D341Med (cell line): ENCODE results near the gene EXO1.
"Not testable (repeated sequence)": the region's sequence is repeated elsewhere in the genome, so short reads cannot be mapped to it uniquely, and the experiment has no call there.

Experiments
- DNase-seq: peaks from one replicate; pipeline ENCODE4 v3.0.0; 2012; ENCODE audit warnings: low spot score

The EXO1 gene

DNA sequence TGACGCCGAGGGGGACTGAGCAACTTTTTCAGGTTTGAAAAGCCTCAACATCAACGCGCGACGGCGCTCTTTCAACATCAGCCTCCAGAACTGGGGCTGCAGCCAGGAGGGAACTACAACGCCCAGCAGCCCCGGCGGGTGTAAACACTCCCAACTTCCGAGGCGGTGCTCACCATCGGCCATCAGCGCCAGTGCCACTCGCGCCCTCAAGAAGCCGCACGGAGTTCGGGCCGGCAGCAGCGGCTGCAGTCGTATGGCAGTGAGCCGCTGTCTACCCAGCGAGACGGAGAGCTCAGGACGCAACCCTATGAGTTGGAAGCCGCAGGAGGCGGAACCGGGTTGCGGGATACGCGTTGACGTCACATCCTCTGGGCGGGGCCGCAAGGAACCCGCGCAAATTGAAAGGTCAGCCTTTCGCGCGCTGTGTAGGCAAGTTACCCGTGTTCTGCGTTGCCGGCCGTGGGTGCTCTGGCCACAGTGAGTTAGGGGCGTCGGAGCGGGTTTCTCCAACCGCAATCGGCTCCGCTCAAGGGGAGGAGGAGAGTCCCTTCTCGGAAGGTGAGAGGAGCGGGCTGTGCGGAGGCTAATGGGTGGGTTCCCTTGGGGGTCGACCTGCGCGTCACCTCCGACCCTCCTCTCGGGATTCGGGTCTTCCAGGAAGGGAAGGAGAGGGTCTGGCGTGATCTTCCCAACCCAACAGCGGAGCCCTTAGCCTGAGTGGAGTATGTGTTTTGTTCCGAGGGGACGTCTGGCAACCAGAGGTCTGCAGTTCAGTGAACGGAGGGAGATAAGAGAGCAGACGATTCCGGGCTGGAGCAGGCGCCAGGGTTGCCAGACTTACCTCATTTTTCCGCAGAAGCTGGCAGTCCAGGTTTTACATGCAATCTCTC, at the start of gene EXO1:
Gene EXO1, plus strand, starts transcription at position 409 of the 890 bp plus-strand sequence. CDS start 2,222 bp downstream, outside the sequence.
- peak; percentile 96 for DNase-seq

DNA sequence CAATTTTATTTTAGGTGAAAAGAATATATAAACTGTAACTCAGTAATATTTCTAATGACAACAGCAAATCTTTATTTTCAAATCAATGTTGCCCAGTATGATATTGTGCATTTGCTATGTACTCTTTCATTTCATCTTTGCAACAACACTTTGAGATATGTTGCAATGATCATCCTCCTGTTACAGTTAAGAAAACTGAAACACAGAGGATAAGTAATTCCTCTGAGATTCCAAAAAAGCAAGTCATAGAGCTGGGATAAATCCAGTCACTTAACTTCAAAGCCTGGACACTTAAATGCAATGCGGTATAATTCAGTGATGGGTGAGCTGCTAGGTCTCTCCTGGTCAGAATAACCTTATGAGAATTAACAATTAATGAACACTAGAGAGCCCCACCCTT, 48.6 kb upstream of the EXO1 start:
- no peak for DNase-seq

DNA sequence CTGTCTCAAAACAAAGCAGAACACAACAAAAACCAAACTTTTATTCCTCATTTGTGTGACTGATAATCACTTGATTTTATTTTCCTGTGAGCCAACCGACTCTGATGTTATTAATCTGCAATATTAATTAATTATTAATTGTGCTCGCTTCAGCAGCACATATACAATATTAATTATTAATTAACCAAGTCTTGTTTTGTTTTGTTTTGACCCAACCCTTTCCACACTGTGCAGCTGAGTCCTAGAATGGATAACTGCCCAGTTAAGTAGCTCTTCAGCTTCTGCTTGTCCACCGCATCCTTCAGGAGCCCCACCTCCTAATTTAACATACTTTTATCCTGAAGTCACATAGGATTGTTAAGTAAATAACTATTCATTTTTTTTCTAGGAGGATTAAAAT, 47.4 kb upstream of the EXO1 start:
- no peak for DNase-seq

DNA sequence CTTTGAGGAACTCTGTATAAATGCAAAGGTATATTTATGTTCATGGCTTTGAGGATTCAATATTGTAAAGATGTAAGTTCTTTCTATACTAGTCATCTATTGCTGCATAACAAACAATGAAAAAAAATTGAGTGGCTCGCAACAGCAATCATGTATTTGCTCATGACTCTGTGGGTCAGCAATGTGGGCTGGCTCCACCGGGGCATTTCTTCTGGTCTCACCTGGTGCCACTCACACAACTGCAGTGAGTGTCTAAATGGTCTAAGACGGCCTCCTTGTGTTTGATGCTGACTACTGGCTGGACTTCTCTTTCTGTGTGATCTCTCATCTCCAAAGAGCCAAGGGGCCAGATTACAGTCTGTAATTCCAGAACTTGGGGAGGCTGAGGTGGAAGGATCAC, 45.1 kb upstream of the EXO1 start:
- DNase-seq = no peak

DNA sequence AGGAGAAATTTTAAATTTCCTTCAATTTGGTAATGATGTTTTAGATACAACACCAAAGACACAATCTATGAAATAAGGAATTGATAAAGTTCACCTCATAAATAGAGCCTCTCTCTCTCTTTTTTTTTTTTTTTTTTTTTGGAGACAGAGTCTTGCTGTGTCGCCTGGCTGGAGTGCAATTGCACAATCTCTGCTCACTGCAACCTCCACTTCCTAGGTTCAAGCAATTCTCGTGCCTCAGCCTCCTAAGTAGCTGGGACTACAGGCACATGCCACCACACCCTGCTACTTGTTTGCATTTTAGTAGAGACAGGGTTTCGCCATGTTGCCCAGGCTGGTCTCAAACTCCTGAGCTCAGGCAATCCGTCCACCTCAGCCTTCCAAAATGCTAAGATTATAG, 43.3 kb upstream of the EXO1 start:
- not testable (repeated sequence) for DNase-seq

DNA sequence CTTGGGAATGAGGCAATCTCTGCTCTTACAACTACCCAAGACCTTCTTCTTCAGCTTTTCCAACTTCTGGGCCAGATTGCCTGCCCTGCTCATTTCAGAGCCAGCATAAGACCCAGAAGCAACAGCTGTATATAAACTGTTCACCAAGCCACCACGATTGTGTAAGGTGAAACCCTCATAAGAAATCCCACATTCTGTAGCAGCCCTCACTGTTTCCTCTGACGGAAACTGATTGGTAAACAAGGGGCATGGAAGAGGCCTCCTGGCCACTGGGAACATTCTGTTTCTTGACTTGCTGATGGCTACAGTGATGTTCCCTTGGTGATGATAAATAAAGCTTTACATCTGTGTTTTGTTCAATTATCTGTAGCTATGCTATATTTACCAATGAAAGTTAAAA, 39.7 kb upstream of the EXO1 start:
- no peak for DNase-seq

DNA sequence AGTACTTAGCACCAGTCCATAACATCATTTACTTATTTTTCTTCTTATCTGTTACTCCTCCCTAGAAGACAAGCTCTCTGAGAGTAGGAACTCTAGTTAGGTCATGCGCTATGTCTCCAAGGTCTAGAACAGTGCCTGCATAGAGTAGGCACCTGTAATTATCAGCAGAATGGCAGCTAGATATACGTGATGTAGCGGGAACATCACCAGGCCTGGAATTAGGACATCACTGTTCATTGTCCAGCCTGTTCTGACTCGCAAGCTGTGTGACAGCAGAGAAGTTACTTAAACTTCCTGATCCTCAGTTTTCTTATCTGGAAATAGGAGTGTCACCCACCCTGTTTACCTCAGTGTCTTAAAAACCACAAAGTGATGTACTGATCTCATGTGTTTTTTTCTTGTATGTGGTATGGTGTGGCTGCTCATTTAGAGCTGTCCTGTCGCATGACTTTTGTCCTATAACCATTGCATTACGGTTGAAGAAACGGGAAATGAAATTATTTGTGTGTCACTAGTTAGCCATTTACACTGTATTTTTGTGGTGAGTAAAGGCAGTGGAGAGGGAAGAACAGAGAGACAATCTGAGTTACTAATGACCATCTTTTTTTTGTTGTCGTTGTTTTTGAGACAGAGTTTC, 37.1 kb upstream of the EXO1 start:
- no peak for DNase-seq

DNA sequence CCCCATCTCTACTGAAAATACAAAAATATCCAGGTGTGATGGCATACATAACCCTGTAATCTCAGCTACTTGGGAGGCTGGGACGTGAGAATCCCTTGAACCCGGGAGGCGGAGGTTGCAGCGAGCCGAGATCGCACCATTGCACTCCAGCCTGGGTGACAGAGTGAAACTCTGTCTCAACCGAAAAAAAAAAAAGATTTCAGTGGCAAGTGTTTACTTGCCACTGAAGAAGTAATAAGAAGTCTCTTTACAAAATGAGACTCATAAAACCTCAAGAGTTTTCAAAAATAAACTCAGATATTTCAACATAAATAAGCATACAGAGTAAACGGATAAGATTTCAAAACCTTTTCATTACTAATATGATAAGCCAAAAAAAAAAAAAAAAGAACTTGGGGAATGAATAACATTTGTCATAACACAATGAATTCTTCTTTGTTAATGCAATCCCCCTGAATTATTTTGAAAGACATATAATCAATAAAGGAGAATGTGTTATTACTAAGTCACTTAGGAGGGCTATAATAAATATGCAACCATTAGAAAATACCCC, 34.2 kb upstream of the EXO1 start:
- no peak for DNase-seq

DNA sequence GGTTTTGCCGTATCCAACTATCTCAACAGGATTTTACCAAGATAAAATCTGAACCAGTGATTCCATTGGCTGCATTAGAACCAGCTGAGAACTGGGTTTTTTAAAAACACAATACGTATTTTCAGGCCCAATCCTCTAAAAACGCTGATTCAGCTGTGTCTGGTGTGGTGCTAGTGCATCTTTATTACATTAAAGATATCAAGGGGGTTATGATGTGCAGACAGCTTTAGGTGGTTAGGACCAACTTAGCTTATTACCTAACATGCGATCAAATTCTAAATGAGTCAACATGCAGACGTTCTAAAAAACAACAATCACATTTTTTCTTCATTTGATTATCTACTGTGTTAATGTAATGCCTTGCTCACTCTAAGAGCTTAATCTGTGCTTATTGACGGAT, 32.0 kb upstream of the EXO1 start:
- DNase-seq = no peak

DNA sequence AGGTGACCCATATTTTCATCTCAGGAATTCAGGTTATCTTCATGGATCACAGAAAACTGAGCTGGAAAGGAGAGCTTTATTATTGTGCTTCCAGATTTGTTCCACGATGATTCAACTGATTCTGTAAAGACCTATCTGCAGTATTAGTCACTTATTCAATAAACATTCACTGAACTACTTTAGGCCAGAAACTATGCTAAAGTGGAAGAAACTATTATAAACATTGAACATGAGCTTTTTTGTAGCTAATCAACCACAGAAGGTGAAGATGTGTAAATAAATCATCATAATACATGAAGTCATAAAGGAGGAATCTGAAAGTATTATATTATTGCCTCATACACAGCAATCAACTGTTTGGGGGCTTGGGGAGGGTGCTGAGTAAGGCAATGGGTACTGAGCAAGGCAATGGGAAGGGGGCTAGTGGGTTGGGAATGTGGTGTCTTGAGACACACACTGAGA, 30.6 kb upstream of the EXO1 start:
- no peak for DNase-seq

DNA sequence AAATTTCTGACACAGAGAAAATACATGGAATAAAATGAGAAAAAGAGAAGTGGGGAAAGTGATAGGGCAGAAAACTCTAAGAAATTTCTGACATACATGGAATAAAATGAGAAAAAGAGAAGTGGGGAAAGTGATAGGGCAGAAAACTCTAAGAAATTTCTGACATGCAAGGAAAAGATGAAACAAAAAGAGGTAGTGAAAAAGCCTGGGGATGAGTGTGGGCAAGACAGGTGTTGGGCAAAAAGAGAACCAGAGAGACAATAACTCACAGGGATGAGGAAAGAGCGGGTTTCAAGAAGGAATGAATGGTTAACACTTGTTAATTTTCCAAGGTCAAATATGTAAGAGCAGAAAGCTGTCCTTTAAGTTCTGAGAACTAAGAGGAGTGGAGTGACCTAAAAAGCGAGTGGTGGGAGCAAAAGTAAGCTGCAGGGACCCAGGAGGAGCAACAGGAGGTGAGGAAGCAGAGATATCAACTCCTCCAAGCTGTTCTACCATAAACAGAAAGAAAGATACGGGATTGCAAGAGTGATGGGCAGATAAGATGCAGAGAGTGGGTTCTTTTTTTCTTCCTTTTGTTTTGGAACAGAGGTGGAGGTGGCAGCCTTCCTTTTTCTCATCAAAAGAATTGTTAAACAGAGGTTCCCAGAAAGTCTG, 29.9 kb upstream of the EXO1 start:
- no peak for DNase-seq

DNA sequence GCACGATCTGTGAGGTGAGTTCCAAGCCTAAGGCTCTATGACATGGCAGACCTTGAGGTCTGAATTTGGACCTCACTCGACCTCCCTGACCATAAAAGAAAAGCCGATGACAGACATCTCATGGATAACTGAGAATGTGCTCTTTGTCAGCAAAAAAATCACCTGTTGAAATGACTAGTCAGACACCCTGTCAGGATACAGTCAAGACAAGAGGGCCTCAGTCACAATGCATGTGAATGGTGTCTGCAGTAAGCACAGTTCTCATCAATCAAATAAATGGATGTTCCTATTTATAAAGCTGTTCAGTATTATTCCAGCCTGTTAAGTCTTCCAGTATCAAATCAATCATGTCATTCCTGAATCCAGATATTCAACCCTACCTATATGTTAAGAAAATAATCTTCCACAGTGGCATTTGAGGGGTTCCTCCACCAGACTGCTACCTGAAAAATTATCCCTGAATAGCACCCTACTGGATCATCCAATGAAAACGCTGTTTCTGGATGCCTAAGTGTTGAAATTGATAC, 28.6 kb upstream of the EXO1 start:
- DNase-seq = no peak

DNA sequence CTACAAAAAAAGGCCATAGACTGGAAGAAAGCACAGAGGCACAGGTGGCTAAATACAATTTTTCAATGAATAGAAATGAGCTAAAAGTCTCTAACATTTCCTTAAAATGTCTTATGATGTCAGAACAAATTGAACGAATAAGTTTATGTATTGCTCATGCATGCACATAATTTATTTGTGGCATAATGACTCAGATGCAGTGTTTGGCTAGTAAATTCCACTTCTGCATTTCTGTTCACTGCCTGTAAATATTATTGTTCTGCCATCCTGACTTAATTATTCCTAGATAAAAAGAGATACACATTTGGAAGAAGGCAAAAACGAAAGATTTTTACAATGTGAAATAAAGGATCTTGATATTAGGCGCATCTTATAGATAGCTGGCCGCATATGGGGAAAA, 26.6 kb upstream of the EXO1 start:
- DNase-seq = no peak

DNA sequence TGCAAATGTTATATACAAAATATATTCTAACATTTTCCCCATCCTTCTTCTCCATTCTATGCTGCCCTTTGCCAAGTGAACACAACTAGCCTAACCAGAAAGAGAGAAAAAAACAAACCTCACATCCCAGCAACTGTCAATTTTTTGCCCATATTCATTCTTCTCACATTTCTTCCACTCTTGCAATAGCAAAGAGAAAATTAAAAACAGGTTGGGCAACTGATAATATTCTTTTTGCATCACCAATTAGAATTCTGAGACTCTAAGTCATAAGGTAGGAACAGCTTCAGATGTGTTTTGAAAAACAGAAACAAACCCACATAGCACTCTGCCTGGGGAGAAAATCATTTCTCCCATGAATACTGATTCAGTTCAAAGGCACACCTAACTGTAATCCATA, 25.2 kb upstream of the EXO1 start:
- DNase-seq = no peak

DNA sequence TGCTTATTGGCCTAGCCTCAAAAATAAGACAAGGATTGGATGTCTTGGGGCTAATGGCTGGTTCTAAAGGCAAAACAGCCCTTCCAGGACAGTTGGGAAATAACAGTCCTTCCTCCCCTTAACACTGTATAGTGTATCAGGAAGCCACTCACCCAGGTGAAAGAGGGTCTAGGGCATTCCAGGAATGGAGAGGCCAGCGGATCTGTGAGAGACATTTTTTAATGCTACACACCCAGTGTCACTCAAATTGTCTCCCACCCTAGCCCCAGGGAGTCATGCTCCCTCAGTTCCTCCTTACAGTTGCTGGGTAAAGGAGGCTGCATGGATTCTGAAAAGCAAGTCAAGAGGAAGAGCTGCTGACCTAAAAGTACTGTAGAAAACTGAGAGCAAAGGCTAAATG, 24.1 kb upstream of the EXO1 start:
- DNase-seq = no peak

DNA sequence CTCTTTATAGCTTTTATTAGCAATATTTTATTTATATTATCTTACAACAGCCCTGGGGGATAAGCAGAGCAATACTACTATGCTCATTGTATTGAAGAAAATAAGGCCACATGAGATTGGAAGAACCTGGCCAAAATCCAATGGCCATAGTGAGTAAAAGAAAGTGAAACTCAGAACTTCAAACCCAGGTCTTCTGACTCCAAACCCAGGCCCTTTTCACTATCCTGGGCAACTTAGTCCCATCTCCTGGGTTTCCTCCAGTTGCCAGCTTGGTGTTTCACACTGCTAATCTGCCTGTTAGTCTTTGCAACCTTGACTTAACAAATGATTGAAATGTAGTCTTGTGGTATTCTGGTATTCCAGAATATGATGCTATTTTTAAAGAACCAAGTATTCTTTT, 22.4 kb upstream of the EXO1 start:
- no peak for DNase-seq

DNA sequence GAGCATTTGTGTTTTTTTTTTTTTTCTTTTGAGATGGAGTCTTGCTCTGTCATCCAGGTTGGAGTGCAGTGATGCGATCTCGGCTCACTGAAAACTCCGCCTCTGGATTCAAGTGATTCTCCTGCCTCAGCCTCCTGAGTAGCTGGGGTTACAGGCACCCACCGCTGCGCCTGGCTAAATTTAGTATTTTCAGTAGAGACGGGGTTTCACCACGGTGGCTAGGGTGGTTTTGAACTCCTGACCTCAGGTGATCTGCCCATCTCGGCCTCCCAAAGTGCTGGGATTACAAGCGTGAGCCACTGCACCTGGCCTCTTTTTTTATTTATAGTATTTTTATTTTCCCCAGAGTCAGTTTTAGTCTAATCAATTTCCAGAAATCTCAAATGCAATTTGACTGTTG, 21.4 kb upstream of the EXO1 start:
- not testable (repeated sequence) for DNase-seq

DNA sequence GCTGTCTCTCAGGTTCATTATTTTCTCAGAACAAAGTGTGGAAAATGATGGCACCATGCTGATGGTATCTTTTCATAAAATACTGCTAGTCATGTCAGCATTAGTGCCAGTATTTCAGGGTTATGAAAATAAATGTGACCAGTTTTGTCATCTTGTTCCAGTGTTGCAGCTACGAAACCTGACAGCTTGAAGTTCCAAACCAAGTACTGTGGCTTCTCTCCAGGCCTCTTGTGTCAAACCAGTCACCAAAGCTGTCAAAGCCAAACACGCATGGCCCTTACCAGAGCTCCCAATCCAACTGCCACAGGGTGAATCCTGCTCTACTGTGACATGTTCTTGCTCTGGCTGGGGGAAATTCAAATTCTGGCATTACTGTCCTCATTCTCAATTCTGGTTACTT, 20.7 kb upstream of the EXO1 start:
- no peak for DNase-seq

DNA sequence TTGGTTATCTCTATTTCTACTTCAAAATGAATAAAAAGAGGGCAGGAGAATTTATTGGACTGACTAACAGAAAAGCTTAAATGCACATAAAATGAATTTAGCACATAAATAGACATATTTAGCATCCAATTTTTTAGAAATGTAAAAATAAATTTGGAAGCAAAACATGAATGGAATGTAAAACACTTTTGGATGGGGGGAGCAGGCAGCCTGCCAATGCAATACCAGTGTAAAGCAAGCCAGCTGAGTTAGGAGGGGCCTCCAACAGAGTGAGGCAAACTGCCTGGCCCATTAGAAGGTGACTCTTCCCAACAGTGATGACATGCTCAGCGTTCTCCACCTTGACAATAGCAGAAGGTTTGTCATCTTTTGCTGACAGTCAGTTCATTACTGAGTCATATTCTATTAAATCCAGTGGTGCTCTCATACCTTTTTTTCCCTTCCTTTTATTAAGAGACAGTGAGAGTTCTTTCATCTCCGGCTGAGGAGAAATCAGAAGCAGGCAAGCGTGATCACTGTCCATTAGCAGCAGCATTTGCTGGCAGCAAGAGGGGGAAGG, 19.5 kb upstream of the EXO1 start:
- DNase-seq = no peak

DNA sequence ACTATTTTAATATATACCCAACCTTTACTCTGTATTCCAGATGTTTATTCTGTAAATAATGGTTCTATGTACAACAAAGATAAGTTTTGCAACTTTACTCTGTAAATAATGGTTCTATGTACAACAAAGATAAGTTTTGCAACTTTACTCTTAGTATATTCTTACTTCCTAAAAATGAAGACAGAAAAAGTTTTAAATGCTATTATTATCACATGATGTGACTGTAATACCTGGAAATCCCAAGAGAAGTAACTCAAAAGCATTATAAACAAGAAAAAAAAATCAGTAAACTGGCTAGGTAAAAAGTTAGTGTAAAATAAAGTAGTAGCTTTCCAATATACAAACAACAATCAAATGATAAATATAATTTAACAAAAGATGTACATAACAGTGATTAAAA, 18.5 kb upstream of the EXO1 start:
- DNase-seq = no peak

DNA sequence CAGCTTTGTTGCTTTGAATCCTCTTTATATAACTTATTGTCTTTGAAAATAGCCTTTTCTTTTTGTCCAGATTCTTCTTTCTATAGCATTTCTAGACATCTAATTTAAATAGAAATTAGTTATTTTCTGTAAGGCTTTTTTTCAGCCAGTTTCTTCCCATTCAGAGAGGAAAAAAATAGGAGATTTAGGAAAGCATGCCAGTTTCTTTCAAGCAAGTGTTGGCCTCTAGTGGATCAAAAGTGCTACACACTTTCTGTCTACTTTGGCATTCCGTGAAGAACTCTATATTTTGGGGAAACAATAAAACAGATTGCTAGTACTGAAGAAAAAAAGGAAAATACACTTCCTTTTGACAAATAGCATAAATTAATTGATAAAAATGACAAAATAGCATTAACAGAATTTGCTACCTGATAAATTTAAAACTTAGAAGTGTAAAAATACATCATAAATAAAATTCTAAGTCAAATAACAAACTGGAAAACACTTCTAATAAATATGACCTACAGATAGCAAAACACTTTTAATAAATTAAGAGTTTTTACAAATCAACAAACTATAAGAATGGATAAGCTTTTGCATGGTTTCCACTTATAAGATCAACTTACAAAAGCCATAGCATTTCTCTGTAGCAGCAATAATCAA, 13.1 kb upstream of the EXO1 start:
- no peak for DNase-seq

DNA sequence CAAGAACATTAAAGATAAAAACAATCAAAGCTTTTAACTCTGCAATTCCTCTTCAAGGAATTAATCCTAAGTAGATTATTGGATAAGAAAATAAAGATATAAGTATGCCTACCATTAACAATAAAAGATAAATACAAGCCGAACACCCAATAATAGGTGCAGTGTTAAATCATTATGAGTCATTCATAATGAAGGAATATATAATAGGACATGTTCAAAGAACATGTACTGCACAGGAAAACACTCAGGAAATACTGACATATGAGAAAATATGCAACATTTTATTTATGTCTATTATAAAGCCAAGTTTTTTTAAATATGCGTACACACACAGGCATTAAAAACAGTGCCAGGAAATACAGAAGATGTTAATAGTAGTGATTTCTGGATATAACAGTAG, 11.1 kb upstream of the EXO1 start:
- no peak for DNase-seq
